LHCN-M2 (cell line): ENCODE results near the gene UNC13C. TPM values are rescaled to one million over a fixed set of nuclear protein-coding genes. Genes with fewer than 3 reads are reported as not detected.
A peak's percentile ranks its signal among the peaks of the same experiment; 100 is the strongest.
"Not testable (repeated sequence)": the region's sequence is repeated elsewhere in the genome, so short reads cannot be mapped to it uniquely, and the experiment has no call there.

Experiments used
- DNase-seq: peaks from one replicate; pipeline ENCODE4 v3.0.0-alpha.2; 2012; ENCODE audit warnings: low read depth
- total RNA-seq: library from RNA; depleted of rRNA; stranded (reverse); fragments of >200 nt; gene quantifications from 2 replicates; pipeline ENCODE4 v1.2.3, GENCODE V29; 2014

UNC13C gene
- total RNA-seq, 1 experiment from 2014 or later = 0.11 TPM

GRCh38 chr15:54298396-54298795 is 320.2 kb downstream of the UNC13C start:
- no peak for DNase-seq

DNA sequence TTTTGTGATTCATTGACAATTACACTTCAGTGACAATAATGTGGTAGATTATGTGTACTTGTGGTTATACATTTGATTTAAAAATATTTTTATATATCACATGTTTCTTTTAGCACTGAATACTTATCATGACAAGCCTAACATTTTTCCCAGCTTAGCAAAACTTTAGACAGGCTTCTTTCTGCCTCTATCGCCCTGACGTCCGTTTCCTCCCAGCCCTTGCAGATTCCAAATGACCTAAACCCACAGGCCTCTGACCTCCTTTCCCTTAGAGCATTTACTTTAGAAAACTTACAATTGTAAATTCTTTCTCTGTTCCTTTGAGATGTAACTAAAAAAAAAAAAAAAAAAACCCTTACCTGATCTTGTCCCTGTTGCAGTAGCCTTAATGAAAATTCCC is 326.1 kb downstream of the UNC13C start:
- DNase-seq = peak; percentile 78

- no peak for DNase-seq
These were observed 326.9 kb downstream of the UNC13C start for GRCh38 chr15:54305138-54305537.

DNA sequence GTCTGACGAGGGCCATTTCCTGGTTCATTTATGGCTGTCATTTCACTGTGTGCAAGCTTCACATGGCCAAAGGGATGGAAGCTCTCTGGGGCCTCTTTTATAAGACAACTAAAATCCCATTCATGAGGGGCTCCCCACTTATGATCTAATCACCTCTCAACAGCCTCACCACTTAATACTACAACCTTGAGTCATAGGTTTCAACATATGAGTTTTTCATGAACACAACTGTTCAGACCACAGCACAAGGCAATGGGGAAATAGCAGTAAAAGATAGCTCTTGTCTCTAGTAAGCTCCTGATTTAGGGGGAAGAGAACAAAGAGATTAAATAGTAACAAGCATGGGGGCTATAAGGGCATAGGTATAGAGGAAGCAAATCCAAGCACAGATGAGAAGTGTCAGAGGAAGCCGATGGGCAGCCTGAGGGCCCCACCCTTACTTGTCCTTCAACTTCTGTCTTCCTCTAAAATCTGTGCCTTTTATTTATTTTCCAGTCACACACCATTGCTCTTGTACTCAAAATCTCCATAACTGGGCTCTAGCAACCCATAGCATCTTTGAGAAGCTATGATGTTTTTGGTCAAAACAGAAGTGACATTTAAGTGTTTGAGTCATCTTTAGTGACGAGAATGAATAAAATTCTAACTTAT is 329.1 kb downstream of the UNC13C start:
- peak; percentile 55 for DNase-seq

GRCh38 chr15:54307926-54308325 is 329.7 kb downstream of the UNC13C start:
- no peak for DNase-seq

GRCh38 chr15:54312528-54312927 is 334.3 kb downstream of the UNC13C start:
- DNase-seq = no peak

DNA sequence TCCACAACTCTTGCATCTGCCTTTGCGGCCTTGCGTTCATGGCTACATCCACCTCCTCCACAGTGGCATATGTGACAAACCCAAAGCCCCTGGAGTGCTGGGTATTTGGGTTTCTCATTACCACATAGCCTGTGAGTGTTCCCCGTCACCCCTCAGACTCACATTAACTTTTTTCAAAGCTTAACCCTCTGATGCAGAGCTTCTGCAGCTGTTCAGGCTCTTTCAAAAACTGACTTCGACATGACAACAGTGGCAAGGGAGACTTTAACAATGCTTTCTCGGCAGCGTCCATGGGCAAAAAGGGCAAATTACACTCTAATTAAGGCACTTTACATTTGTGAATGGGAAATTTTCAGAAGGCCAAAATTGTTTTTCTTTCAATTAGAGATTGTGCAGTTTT is 343.2 kb downstream of the UNC13C start:
- peak; percentile 15 for DNase-seq

DNA sequence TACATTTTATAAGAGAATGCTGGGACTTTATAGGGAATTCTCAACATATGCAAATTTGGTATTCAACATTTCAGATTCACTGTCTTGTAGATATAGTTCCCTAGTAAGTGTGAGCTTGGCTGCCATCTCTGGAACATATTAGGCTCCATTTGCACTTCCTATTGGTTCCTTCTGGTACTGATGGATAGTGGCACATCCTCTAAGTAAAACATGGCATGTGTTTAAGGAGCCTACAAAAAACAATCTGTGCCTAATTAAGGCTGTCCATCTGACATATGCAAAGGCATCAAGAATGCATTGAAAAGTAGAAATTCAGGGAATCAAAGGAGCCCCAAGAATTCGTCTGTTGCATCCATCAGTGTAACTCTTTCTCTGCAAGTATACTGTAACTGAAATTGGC is 344.1 kb downstream of the UNC13C start:
- no peak for DNase-seq

DNA sequence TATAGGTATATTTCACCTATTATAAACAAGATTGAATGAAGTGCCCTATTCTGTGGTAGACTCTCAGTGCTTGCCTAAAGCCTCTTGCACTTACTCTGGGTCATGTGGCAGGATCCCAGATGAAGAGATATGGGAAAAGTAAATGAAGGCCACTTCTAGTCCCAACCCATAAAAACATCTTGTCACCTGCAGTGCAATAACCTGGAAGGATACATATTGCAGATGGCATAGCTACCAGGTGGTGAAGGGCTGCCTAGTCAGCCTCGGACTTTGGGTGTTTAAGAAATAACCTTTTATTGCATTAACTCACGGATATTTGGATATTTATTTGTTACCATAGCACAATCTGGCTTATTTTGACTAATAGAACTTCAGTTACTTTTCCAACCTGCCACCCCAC is 367.1 kb downstream of the UNC13C start:
- no peak for DNase-seq

DNA sequence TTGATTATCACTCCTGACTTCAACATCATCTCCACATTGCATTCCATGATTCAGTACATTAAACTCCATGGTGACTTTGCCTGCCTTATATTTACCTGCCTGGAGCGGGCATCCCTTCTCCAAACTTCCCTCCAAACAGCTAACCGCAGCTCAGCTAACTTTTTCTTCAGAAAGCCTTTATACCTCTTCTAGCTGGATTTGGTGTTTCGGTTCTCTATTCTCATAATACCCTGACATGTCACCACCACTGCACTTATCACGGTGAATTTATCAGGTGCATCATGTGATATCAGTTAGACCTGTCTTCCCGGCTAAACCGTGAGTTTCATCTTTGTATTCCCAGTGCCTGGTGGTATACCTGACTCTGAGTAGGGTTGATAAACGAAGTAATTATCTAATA is 367.6 kb downstream of the UNC13C start:
- no peak for DNase-seq

DNA sequence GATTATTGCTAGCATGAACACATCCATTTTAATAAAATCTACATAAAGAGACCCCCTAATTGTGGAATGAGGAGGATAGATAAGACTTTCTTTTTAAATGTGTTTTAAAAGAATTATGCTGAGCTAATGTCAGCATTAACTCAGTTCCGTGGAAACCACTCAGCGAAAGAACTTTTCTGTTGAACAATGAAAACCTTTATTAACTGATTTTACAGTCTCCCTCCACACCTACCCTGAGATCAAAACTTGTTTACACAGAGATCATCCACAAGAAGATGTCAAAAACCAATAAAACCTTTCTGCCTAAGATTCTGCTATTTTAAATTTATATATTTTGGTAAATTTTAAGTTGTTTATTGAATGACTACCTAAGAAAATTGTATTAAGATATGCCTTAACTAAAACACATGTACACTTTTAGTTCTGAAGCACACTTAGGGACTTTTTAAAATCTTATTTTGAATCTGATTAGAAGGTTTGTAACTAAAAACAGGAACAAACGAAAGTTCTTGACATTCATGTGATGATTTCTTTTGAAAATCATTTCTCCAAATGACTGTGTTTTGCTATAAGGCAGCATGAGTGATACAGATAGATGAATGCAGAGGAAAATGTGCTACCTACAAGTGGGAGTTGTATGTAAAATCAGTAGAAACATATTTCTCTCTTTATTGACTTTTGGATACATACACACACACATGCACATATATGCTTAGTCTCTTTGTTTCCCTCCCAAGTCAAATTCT is 369.0 kb downstream of the UNC13C start:
- DNase-seq = no peak

- DNase-seq = no peak
These were observed 375.5 kb downstream of the UNC13C start for GRCh38 chr15:54353726-54354125.

GRCh38 chr15:54354341-54354740 is 376.1 kb downstream of the UNC13C start:
- no peak for DNase-seq

DNA sequence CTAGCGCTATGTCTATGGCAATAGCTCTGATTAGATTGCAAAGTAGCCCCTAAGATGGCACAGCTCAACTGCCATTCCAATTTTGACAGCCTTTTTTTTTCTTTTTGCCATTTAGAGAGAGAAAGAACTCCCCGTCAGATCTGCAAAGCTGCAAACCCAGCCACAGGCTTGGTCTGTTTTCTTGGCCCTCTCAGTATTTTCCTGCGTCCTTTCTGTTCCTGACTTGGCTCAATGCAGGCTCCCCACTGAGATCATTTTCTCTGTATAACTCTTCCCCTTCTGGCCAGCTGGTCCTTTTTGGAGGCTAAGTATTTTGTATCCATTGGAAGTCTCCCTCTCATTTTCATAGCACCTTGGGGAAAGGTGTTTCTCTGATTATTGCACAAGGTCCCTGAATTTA is 386.7 kb downstream of the UNC13C start:
- no peak for DNase-seq

DNA sequence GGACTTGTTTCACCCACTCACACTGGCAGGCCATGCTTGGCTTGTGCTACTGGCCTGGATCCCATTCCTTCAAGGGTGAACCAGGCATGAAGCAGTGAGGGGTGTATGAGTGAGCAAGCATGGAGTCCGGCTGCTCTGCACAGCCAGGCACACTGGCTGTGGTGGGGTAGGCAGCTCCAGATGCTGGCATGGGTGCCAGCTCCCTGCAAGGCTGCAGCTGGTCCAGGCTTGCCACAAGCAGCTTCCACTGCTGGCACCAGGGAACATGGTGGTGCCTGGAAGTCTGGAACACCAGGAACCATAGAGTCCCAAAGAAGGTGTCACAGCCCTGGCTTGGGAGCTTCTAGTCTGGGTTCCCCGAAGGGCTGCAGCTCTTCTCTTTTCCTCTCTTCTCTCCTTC is 395.1 kb downstream of the UNC13C start:
- no peak for DNase-seq

DNA sequence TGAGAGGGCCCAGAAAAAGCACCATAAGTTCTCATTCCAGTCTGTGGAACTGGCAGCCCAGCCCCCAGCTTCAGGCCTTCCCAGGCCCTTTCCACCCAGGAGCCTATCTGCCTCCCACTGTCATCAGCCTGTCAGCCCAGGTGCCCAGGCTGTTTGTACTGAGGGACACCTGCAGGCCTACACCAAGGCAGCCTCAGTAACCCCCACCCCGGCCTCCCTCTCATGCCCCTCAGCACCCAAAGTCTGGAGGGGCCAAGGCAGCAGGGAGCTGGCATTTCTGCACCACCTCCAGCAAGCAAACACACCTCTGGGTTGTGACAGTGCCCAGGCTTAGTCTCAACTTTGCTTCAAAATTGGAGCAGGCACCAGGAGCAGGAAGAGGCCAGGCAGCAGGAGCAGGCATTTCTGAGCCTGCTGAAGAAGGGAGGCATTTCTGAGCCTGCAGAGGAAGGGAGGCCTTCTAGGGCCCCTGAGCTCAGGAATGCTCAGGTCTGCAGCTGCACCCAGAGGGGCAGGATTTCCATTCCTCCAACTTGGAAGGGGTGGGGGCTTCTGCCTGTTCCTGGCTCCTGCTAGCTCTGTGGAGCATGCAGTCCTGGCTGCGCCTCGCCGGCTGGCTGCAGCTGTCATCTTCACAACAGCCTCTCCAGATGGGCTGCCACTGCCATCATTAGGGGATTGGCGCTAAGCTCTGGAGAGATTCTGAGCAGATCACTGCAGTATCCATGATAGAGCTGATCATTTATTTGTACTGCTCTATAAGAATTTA is 396.1 kb downstream of the UNC13C start:
- DNase-seq = no peak

GRCh38 chr15:54387799-54388198 is 409.6 kb downstream of the UNC13C start:
- DNase-seq = no peak

DNA sequence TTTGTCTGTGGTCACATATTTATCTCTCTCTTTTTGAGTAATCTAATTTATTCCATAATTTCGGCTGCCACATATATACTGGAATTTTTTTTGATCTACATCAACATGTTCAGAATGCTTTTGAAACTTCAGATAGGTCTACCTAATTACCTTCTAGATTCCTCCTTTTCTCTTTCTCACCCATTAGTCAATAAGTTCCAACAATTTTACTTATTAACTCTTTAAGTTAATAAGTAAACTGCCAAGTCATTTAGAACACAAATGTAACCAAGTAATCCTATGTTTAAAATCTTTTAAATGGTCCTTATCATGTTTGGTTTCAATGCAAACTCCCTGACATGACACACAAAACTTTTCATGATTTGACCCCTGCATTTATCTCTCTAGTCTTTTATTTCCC is 410.5 kb downstream of the UNC13C start:
- DNase-seq = no peak

- no peak for DNase-seq
These were observed 432.2 kb downstream of the UNC13C start for GRCh38 chr15:54410481-54410880.

GRCh38 chr15:54424171-54424570 is 445.9 kb downstream of the UNC13C start:
- no peak for DNase-seq

DNA sequence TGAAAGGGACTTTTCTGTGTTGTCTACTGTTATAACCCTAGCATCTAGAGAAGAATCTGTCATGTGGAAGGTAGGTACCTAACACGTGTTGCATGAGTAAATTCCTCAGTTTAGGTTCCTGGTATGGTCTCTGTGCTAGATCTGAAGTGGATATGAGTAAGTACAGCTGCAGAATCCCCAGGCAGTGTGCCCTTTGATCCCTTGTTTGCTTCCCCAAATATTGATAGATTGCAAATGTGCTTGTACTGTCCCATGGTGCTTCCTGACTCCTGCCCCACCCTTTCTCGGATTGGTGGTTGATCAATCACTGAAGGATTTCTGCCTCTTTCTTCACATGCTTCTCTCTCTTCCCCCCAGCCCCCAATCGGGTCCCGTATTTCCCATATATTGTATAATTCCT is 450.4 kb downstream of the UNC13C start:
- no peak for DNase-seq

DNA sequence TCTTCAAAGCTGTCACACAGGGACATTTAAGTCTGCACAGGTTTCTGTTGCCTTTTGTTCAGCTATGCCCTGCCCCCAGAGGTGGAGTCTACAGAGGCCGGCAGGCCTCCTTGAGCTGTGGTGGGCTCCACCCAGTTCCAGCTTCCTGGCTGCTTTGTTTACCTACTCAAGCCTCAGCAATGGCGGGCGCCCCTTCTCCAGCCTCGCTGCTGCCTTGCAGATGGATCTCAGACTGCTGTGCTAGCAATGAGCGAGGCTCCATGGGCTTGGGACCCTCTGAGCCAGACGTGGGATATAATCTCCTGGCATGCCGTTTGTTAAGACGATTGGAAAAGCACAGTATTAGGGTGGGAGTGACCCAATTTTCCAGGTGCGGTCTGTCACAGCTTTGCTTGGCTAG is 472.0 kb downstream of the UNC13C start:
- not testable (repeated sequence) for DNase-seq

- DNase-seq = no peak
These were observed 478.2 kb downstream of the UNC13C start for GRCh38 chr15:54456413-54456812.
